Psoas muscle (tissue), 8 donors: ENCODE results near the gene TMEM163. TPM values are rescaled to one million over a fixed set of nuclear protein-coding genes. Genes with fewer than 3 reads are reported as not detected.

ENCODE experiments used
- ATAC-seq, 4 donors: fragments of 200-7000 bp; cut with Tn5 transposase; one replicate each; pipeline ENCODE4 v1.9.1; 2020; ENCODE audit warnings: moderate library complexity in 3 of 4, mild to moderate bottlenecking in 2 of 4
- DNase-seq, 2 donors: peaks; one replicate each; pipeline ENCODE4 v3.0.0-alpha.2; 2020
- H3K27ac ChIP-seq: fragments of 200-600 bp; one replicate; pipeline ENCODE4 v1.8.0; 2022
- H3K27me3 ChIP-seq, 3 donors: fragments of 200-600 bp in 1 of 3; one replicate each; pipeline versions ENCODE4 v1.6.1 to v1.8.0; 2013 to 2022; ENCODE audit warnings: low read length in 2 of 3, mild to moderate bottlenecking in 2 of 3, moderate library complexity in 1 of 3; ENCODE audit not compliant: insufficient read depth in 3 of 3
- H3K36me3 ChIP-seq, 2 donors: fragments of 200-600 bp in 1 of 2; one replicate each; pipeline versions ENCODE4 v1.6.1 to v1.8.0; 2013 to 2022; ENCODE audit warnings: low read depth in 1 of 2, mild to moderate bottlenecking in 1 of 2, moderate library complexity in 1 of 2; ENCODE audit not compliant: insufficient read depth in 1 of 2
- H3K4me1 ChIP-seq: fragments of 200-600 bp; one replicate; pipeline ENCODE4 v1.8.0; 2022
- H3K4me3 ChIP-seq: fragments of 200-600 bp; one replicate; pipeline ENCODE4 v1.8.0; 2022; ENCODE audit warnings: mild to moderate bottlenecking
- H3K9me3 ChIP-seq: fragments of 200-600 bp; one replicate; pipeline ENCODE4 v1.8.0; 2022
- CTCF ChIP-seq: fragments of 200-600 bp; IDR thresholded peaks from one replicate; pipeline ENCODE4 v1.8.0; 2022; ENCODE audit warnings: antibody characterized with exemption
- WGBS, 3 donors: extraction: QIAGEN DNeasy Blood & Tissue Kit; methylation state at CpG; one replicate each; pipeline versions ENCODE4 v1.1.6 to v1.1.7; 2013; 5-methylcytosine and 5-hydroxymethylcytosine counted together
- intact Hi-C, 2 donors: fragments of 100-400 bp; cut with DNase I; formaldehyde crosslinking; loops; one replicate each; pipeline versions ENCODE4 v1.11.0 to v1.14.2; 2022
- polyA plus RNA-seq, 3 donors: library from polyadenylated mRNA; stranded (reverse); fragments of 200-250 nt; gene quantifications; one replicate each; pipeline ENCODE4 v1.2.3, GENCODE V29; 2013
- total RNA-seq, 4 donors: library from RNA; stranded (reverse); fragmentation: NEBNext Ultra II Directional in 2 of 4; extraction: Animal tissue kit (Norgen Biotek cat#: 25700) in 2 of 4; gene quantifications; one replicate each; pipeline versions ENCODE4 v1.2.1 to v1.2.4, GENCODE V29; 2021 to 2023
- donor health status: healthy with polysubstance abuse.
- donor health status: DM: no; HTN: no; CAD: no; lungs with moderate emphysema.
- donor health status: Bipolar disorder and iron deficiency.
- donor health status: healthy.
- donor health status: DM: yes; HTN: yes; CAD: no.
- donor health status: DM: no; HTN: no; CAD: no.
- donor health status: DM: no; HTN: no; CAD: no.
- donor health status: DM: yes; HTN: yes; CAD: no.

Gene TMEM163
- total and polyA plus RNA-seq, 7 donors, result 0.17 to 0.52 (median 0.28) TPM; not detected in 1

- H3K27ac ChIP-seq, result no peak overlapping the region
- H3K9me3 ChIP-seq, result no peaks in the 10 kb centered on the region
- H3K4me1 ChIP-seq, result no peaks in the 10 kb centered on the region
- H3K36me3 ChIP-seq, result no peaks in the 10 kb centered on the region
- DNase-seq, result no peak
- WGBS, 3 donors, result 25 to 32% (median 28%) methylated on average over 2 of the region's 2 CpGs
- H3K27me3 ChIP-seq, result peaks cover 0 to 2% (median 0%) of the 10 kb centered on the region in 3 donors
- no peak overlapping the region for H3K4me3 ChIP-seq
- intact Hi-C loops, result no loop called here
- ATAC-seq, result no peak
- TF ChIP-seq CTCF, result no peak
Measured at GRCh38 chr2:134738141-134738870, 19.5 kb upstream of the TMEM163 start.

DNA sequence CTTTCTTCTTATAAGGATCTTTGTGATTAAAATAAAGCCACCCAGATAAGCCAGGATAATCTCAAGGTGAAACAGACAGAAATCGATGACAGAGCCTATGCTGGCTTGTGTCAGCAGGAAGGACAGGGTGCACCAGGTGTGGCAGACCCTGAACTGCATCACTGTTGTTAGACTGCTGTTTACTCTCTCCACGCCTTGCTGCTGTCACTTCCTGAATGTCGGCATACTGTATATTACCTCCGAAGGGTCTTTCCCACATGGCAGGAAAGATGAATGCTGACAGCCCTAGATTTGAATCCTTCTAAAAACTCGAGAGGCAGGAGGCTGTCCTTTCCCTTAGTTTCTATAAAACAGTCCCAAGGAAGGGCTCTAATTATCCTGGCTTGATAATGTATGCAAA is 18.9 kb upstream of the TMEM163 start:
- no peak for TF ChIP-seq CTCF
- intact Hi-C loops, result no loop called here
- DNase-seq (no peak), ATAC-seq (no peak)
- H3K27ac ChIP-seq, result no peak overlapping the region
- WGBS, 3 donors, result 42 to 45% (median 43%) methylated on average over 5 of the region's 5 CpGs
- H3K27me3 ChIP-seq, result peaks cover 0 to 2% (median 0%) of the 10 kb centered on the region in 3 donors
- no peaks in the 10 kb centered on the region for H3K36me3 ChIP-seq
- no peaks in the 10 kb centered on the region for H3K4me1 ChIP-seq
- H3K4me3 ChIP-seq, result no peak overlapping the region
- H3K9me3 ChIP-seq, result no peaks in the 10 kb centered on the region

- Histone ChIP-seq H3K4me1 (no peaks in the 10 kb centered on the region), H3K4me3 (no peak overlapping the region), H3K27me3 (peaks cover 0 to 2% (median 0%) of the 10 kb centered on the region in 3 donors), H3K27ac (no peak overlapping the region), H3K36me3 (no peaks in the 10 kb centered on the region), H3K9me3 (no peaks in the 10 kb centered on the region)
- DNase-seq (no peak), ATAC-seq (no peak)
- TF ChIP-seq CTCF, result no peak
- intact Hi-C loops, result no loop called here
- 77 to 85% (median 84%) methylated on average over 3 of the region's 3 CpGs for WGBS, 3 donors
Measured at GRCh38 chr2:134736167-134736880, 17.5 kb upstream of the TMEM163 start.

GRCh38 chr2:134728163-134728562 is 9.4 kb upstream of the TMEM163 start:
- Histone ChIP-seq H3K4me3 (no peak overlapping the region), H3K27me3 (no peaks in the 10 kb centered on the region), H3K36me3 (no peaks in the 10 kb centered on the region), H3K4me1 (no peaks in the 10 kb centered on the region), H3K27ac (no peak overlapping the region), H3K9me3 (no peaks in the 10 kb centered on the region)
- ATAC-seq (no peak), DNase-seq (no peak)
- intact Hi-C loops, result no loop called here
- TF ChIP-seq CTCF, result no peak
- 89 to 95% (median 90%) methylated on average over 3 of the region's 3 CpGs for WGBS, 3 donors
